GM21528 (cell line): ENCODE results near the gene RAP1GAP2.
"Not testable (repeated sequence)": the region's sequence is repeated elsewhere in the genome, so short reads cannot be mapped to it uniquely, and the experiment has no call there.

ENCODE experiments used
- ATAC-seq: cut with Tn5 transposase; IDR thresholded peaks from one replicate; pipeline ENCODE4 v1.9.1; 2021; ENCODE audit warnings: mild to moderate bottlenecking, moderate library complexity; ENCODE audit not compliant: unreplicated experiment, low FRiP score

The RAP1GAP2 gene

DNA sequence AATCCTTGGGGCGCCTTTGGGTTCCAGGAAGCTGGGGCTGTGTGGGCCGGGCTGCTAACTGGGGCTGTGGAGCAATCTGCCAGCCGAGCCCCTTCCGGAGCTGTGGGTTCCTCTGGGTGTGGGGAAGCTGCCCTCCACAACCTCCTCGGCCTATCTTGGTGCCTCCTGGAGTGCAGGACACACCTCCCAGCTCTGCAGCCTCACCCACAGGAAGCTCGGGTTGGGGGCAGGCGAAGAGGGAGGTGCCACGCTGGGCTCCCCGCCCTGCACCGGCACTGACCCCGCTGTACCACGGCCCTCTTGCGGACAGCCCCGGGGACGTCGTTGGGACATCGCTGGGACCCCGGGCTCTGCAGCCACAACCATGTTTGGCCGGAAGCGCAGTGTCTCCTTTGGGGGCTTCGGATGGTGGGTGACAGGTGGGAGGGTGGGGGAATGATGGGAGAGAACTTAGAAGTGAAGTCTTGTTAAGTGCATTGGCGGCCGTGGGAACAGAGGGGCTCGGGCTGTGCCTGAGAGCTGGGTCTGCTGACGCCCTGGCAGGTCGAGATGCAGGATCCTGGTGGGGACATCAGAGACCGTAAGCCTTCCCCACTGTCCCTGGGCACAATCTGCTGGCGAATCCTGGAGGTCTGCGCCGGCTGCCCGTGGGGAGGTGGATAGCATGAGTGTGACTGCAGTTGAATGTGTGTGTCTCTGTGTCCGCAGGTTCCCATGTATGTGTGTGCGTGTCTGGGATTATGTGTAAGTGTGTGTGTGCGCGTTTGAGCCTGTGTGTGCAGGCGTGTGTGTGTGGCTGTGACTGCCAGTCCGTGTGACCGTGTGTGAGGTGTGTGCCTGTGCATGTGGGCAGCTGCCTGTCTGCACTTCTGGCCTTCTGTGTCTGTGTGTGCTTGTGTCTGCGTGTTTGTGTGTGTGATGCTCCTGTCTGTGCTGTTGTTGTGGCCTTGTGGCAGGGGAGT is at the start of gene RAP1GAP2:
Gene RAP1GAP2 (plus strand): TSS at position 275 of the 962 bp plus-strand sequence. CDS start 90 bp downstream, at position 365.
- no peak for ATAC-seq

- ATAC-seq, result no peak
These were observed 47.0 kb upstream of the RAP1GAP2 start, which contains the start of gene CCDC92B for GRCh38 chr17:2749058-2749783. TSS of gene CCDC92B (minus strand) at chr17:2749652. CDS start at chr17:2735145, 14,507 bp downstream.

DNA sequence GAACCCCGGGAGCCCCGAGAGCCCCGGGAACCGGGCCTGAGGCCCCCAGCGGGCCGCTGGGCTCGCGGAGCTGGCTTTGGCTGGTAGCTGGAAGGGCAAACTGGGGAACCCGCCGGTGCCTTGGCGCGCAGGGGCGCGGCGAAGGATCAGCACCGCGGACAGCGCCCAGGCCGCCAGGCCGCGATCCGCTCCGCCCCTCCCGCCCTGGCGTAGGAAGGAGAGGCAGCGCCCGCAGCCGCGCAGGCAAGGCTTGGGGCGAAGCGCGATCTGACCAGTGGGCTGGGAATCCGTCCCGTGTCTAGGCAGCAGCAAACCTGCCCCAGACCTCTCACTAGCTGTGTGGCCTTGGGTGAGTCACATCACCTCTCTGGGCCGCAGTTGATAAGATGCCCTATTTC is 46.5 kb upstream of the RAP1GAP2 start:
- no peak for ATAC-seq

DNA sequence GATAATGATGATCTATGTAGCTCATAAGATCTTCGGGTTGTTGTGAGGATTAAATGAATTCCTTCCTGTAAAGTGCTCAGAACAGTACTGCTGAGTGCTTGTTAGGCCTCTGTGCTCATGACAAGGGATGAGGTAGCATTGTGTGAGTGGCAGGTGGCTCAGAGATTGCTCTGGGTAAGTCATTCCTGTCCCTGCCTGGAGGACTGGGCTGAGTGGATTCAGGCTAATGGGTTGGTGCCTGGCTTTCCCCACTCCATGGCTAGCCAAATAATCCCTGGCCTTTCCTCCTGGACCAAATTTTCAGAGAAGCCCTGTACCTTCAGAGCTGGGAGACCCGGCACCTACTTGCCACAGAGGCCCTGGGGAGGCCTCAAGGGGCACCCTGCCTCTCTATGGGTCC is 45.5 kb upstream of the RAP1GAP2 start:
- ATAC-seq, result no peak

GRCh38 chr17:2751491-2751890 is 44.7 kb upstream of the RAP1GAP2 start:
- ATAC-seq, result no peak

DNA sequence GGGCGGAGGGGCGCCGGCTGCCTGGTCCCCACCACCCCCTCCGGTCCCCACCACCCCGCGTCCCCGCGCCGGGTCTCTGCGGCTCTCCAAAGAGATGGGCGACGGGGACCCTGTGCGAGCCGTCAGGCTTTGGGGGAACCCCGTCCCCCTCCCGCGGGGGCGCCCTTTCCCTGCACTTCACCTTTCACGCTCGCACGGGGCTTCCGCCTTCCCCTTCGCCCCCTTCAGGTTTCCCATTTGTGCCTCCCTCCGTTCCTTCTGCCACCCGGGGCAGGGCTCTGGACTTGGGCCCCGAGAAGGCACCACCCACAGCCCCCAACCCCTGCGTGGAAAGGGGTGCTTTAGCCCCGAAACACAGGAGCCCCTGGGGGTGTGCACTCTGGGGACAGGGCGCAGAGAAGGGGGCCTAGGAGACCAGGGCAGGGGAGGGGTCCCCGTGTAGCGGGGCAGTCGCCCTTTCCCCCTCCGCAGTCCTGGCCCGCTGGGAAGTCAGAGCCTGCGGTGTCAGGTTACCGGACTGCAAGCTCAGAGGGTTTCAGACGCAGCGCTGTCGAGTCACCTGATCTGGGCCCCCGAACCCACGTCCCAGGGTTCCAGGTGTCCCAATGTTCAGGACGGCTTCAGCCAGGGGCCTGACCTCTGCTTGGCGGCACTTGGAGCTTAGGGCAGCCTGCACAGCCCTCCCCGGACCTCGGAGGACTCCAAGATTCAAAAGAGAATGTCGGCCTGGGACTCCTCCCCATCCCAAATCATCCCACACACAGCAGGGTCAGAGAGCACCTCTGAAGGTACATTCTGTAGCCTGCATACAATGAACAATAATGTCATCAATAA is 40.1 kb upstream of the RAP1GAP2 start:
- ATAC-seq, result no peak

DNA sequence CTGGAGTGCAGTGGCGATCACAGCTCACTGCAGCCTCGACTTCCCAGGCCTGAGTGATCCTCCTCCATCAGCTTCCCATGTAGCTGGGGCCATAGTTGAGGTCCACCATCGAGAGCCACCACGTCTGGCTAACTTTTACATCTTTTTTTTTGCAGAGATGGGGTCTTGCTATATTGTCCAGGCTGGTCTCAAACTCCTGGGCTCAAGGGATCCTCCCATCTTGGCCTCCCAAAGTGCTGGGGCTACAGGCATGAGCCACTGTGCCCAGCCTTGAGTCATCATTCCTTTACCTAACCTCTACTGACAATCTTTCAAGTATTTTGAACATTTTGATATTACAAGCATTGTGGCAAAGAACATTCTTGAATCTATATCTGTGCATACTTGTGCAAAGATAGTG is 37.4 kb upstream of the RAP1GAP2 start:
- ATAC-seq, result no peak

- ATAC-seq, result no peak
These were observed 26.1 kb upstream of the RAP1GAP2 start for GRCh38 chr17:2770129-2770528.

DNA sequence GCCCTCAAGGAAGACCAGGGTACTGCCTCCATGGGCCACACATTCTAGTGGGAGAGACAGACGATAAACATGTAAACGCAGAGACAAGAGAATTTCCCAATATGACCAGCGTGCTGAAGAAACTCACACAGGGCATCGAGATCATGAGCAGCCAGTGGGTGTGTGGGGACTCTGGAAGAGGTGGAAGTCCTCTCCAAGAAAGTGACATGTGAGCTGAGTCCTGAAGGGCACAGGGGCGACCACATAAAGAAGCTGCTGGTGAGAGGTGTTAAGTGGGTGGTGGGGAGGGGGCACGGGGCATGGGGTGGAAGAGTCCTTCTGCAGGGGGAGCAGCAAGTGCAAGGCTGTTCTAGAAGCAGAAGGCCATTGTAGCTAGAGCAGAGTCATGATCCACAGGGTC is 21.0 kb upstream of the RAP1GAP2 start:
- no peak for ATAC-seq

- ATAC-seq, result no peak
These were observed 19.5 kb upstream of the RAP1GAP2 start for GRCh38 chr17:2776589-2777241.

DNA sequence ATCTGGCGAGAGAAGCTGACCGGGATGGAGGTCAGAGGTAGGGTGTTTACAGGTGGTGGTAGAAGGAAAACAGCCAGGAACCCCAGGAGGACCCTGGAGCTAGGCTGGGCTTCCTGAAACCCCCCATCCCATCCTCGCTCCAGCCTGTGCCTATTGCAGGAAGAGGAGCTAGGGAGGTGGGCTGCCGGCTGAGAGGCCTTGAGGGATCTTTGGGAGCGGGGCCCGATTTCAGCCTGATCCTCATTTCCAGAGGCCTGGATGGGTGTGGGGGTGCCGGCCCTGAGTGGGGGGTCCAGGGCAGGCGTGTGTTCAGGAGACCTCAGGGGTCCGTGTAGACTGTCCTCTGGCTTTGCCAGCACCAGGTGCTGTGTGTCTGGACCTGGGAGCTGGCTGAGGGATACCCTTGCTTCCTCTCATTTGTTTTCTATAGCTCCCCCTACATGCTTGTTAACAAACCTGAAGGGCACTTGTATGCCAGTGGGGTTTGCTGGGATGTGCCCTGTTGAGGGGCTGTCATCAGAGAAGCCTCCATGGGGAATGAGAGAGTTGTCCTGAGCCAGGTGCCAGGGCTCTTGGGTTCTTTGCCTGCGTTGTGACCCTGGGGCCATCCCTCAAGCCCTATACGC is 18.9 kb upstream of the RAP1GAP2 start:
- no peak for ATAC-seq

DNA sequence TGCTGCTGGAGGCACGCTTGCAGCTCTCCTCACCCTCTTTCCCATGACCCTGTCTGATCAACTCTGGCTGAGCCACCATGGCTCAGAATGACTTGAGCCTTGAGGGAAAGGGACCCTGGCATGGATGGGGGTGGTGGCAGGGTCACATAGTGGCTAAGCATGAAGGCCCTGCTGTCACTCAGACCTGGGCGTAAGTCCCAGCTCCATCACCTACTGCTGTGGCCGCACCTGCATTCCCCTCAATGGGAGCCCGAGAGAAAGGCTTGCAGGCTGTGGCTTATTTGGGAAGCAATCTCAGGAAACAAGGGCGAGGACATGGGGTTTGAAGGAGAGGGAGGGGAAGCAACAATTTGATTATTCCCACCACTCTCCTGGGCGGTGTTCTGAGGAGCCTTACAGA is 17.7 kb upstream of the RAP1GAP2 start:
- no peak for ATAC-seq

DNA sequence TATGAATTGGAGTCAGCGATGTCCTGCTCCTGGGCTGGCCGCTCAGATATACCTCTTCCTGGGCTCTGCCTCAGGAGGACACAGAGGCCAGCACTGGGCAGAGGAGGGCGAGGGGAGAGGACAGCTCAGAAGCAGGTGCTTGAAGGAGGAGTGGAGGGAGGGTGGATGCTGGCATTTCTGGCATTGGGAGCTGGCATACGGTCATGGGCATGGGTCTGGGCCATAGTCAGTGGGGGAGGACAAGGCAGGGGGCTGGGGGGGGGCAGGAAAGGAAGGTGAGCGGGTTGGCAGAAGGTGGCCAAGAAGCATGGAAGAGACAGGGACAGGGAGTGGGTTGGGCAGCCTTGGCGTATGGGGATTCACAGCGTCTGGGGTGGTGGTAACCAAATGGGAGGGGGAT is 16.7 kb upstream of the RAP1GAP2 start:
- no peak for ATAC-seq

DNA sequence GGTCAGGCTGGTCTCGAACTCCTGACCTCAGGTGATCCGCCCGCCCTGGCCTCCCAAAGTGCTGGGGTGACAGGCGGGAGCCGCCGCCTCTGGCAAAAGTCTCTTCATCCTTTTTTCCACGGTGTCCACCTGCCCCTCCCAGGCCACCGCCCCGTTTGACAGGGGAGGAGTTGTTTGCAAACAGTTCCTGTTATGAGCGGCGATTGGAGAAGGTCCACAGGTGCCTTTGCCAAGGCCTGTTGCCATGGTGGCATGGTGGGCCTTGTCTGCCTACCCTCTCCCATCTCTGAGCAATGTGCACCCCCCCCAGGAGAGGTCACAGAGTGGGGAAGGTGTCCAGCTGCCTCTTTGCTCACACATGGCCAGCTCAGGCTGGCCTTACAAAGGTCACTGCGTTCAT is 16.0 kb upstream of the RAP1GAP2 start:
- ATAC-seq, result no peak

DNA sequence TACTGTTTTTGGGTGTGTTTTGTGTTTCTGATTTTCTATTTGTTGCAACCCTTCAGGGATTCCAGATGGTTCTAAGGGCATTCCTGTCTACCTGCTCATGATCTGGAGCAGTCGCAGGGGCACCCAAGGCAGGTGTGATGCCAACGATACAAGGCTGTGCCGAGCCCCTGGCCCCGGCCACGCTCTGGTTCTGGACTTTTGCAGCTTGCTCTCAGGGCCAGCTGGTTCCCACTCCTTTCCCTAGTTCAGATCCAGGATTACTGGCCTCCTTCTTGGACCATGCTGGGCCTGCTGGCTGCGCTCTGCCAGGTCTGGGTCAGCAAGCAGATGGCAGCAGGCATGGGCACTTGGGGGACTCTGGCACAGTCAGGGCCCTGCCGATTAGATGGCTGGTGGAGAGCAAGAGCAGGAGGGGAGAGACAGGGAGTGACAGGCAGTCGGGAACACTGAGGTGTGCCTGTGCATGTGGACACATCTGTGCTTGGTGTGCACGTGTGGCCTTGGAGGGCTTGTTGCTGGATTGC is 15.2 kb upstream of the RAP1GAP2 start:
- no peak for ATAC-seq

GRCh38 chr17:2781598-2781997 is 14.6 kb upstream of the RAP1GAP2 start:
- ATAC-seq, result not testable (repeated sequence)

DNA sequence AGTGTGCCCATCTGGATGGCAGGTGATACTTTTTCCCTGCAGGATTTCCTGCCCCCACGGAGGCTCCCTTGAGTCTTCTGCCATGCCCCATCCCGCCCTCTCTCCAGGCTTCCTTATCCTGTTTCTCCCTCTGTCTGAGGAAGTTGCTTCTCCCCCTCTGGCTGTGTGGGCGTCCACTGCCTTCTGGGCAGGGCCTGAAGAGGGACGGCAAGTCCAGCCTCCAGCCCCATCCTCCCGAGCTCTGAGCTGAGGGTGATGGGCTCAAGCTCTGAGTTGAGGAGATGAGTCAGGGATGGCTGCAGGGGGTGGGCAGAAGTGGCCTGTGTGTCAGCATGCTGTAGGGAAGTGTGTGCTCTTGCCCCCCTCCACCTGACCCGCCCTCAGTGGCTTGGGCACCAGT is 14.2 kb upstream of the RAP1GAP2 start:
- ATAC-seq, result no peak

DNA sequence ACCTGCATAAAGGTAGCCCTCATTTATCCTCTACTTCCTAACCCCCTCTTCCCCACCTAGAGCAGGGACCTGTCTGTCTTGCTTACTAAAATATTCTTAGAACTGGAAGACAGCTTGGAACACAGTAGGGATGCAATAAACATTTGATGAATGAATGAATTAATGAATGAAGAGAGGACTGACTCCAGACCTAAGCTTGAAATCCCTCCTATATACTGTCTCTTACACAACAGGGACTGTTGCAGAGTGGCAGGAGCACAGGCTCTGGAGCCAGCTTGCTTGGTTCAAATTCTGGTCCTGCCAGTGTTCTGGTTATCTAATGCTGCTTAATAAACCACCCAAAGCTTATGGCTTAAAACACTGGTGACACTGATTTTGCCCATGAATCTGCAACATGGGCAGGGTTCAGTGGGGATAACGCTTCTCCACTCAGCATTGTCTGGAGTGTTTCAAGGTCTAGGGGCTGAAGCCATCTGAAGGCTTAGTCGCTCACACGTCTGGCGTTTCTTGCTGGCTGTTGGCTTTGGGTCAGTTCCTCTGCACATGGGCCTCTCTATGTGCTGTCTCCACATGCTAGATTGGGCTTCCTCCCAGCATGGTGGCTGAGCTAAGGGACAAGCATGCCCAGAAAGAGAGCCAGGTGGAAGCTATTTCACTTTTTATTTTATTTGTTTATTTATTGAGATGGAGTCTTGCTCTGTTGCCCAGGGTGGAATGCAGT is 12.8 kb upstream of the RAP1GAP2 start:
- ATAC-seq, result no peak

DNA sequence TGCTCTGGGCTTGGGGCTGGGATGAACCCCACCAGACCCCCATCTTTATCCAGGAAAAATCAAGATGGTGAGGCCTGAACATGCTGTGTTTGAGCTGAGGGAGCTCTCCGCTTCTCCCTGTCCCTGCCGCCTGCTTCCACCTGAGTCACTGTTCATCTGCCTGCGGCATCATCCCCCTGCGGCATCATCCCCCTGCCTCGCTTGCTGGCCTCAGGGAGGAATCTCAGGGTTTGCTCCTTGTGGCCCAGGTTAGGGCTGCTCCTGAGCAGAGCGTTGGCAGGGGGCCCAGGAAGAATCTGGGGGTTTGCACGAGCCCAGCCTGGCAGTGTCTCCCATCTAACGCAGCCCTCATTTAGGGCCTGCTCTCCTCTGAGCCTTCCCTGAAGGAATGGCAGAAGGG is 11.4 kb upstream of the RAP1GAP2 start:
- ATAC-seq, result no peak
